ENCODE measurements around the gene PROSER2.

The PROSER2 gene

GRCh38 chr10:11879387-11880094, 56.4 kb downstream of the PROSER2 start:
- TF ChIP-seq, protein P1, sequence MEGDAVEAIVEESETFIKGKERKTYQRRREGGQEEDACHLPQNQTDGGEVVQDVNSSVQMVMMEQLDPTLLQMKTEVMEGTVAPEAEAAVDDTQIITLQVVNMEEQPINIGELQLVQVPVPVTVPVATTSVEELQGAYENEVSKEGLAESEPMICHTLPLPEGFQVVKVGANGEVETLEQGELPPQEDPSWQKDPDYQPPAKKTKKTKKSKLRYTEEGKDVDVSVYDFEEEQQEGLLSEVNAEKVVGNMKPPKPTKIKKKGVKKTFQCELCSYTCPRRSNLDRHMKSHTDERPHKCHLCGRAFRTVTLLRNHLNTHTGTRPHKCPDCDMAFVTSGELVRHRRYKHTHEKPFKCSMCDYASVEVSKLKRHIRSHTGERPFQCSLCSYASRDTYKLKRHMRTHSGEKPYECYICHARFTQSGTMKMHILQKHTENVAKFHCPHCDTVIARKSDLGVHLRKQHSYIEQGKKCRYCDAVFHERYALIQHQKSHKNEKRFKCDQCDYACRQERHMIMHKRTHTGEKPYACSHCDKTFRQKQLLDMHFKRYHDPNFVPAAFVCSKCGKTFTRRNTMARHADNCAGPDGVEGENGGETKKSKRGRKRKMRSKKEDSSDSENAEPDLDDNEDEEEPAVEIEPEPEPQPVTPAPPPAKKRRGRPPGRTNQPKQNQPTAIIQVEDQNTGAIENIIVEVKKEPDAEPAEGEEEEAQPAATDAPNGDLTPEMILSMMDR (IDR thresholded peaks at IDR 0.05; ENCODE audit: borderline replicate concordance, insufficient read depth, low read depth, low read length): no peak
- H3K4me3 ChIP-seq (ENCODE audit: low read depth, low read length): no peak overlapping the region

DNA sequence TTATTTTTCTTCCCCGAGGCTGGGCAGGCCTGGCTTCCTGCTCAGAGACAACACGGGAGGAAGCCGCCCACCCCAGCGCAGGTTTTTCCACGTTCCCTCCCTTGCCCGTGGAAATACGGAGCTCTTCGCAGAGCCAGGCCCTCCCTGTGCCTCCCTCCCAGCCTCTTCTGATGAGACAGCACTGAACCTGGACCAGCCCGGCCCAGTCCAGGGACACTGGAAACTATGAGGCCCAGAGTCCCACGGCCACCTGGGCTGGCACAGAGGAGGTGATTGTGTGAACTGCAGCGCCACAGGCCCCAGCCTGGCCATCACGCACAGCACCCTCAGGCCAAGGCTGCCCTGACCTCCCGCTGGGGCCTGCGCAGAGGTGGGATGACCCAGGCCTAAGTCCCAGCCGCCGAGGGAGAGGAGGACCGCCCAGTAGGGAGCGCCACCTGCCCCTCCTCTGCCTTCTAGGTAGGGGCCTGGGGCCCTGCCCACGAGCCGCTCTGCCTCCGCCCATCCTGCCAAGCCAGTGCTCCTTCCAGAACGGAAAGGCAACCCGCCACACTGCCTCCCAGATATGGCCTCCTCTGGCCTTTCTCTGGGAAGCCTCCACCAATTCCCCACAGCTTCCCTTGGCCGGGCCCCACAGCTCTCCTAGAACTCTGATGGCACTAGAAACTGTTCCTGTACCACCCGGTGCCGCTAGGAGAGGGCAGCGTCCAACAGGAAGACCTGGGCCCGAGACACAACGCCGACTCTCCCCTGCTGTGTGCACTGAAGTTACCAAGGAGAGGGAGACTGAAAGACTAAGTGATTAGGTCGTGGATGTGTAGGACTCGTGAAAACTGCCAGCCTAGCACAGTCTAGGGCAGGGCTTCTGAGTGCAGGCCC, 57.2 kb downstream of the PROSER2 start:
- H3K4me3 ChIP-seq (ENCODE audit: low read depth, low read length): no peak overlapping the region
- TF ChIP-seq, protein P1 (IDR thresholded peaks at IDR 0.05; ENCODE audit: borderline replicate concordance, insufficient read depth, low read depth, low read length): no peak

DNA sequence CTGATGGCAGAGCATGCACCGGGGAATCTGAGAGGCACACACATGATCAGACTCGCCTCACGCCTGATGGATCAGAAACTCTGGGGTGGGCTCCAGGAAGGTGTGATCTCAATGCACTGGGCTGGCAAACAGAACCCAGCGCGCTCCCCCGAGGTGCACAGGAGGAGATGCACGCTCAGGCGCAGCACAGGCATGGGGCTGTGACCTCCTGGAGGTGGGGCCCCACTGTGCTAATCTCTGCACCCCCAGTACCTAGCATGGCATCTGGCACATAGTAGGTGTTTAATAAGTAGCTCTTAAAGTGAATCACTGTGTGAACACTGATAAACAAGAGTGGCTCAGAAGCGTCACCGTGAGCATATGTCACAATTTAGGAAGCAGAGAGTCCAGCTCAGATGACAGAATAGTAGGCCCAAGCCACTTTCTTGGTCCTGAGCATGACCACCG, 57.9 kb downstream of the PROSER2 start:
- no peak overlapping the region for H3K4me3 ChIP-seq (ENCODE audit: low read depth, low read length)
- TF ChIP-seq, protein P1 (IDR thresholded peaks at IDR 0.05; ENCODE audit: borderline replicate concordance, insufficient read depth, low read depth, low read length): no peak

- H3K4me3 ChIP-seq (ENCODE audit: low read depth, low read length): no peak overlapping the region
- TF ChIP-seq, protein P1 (IDR thresholded peaks at IDR 0.05; ENCODE audit: borderline replicate concordance, insufficient read depth, low read depth, low read length): 0 out of 2 replicates have a peak, but pooled peaks have one; percentile 9
Observed at GRCh38 chr10:11881477-11882417, 58.6 kb downstream of the PROSER2 start.

- H3K4me3 ChIP-seq (ENCODE audit: low read depth, low read length): no peak overlapping the region
- TF ChIP-seq, protein P1 (IDR thresholded peaks at IDR 0.05; ENCODE audit: borderline replicate concordance, insufficient read depth, low read depth, low read length): no peak
Observed at GRCh38 chr10:11882646-11883375, 59.7 kb downstream of the PROSER2 start.
